Liver (tissue), 3 donors: ENCODE measurements around the gene SF1.

Experiments used
- ATF3 ChIP-seq: IDR thresholded peaks from 2 replicates; pipeline ENCODE4 v1.6.1; 2016; ENCODE audit warnings: antibody characterized with exemption
- CTCF ChIP-seq: fragments of 150-350 bp; IDR thresholded peaks from 2 replicates; pipeline ENCODE4 v1.5.1; 2017; ENCODE audit warnings: improper control_type of control experiment, low read depth, low read length; ENCODE audit not compliant: missing input control
- EGR1 ChIP-seq, 2 donors: IDR thresholded peaks; 2 replicates each; pipeline ENCODE4 v1.6.1; 2016 to 2018; ENCODE audit warnings: antibody characterized with exemption in 2 of 2, low read depth in 2 of 2
- FOXA2 ChIP-seq: IDR thresholded peaks from 2 replicates; pipeline ENCODE4 v1.6.1; 2016; ENCODE audit warnings: antibody characterized with exemption
- JUND ChIP-seq, 2 donors: IDR thresholded peaks; 2 replicates each; pipeline ENCODE4 v1.6.1; 2016; ENCODE audit warnings: antibody characterized with exemption in 2 of 2
- MAX ChIP-seq: IDR thresholded peaks from 2 replicates; pipeline ENCODE4 v1.6.1; 2016; ENCODE audit warnings: antibody characterized with exemption
- RAD21 ChIP-seq, 2 donors: IDR thresholded peaks; 2 replicates each; pipeline ENCODE4 v1.6.1; 2016; ENCODE audit warnings: antibody characterized with exemption in 2 of 2, mild to moderate bottlenecking in 2 of 2
- REST ChIP-seq: IDR thresholded peaks from 2 replicates; pipeline ENCODE4 v1.6.1; 2016; ENCODE audit warnings: antibody characterized with exemption, mild to moderate bottlenecking
- RXRA ChIP-seq, 2 donors: IDR thresholded peaks; 2 replicates each; pipeline ENCODE4 v1.6.1; 2017 to 2018; ENCODE audit warnings: antibody characterized with exemption in 2 of 2, mild to moderate bottlenecking in 1 of 2
- TAF1 ChIP-seq: conservative IDR thresholded peaks from 2 replicates; pipeline ENCODE4 v1.6.1; 2016; ENCODE audit warnings: antibody characterized with exemption, mild to moderate bottlenecking
- YY1 ChIP-seq: IDR thresholded peaks from 2 replicates; pipeline ENCODE4 v1.6.1; 2016; ENCODE audit warnings: antibody characterized with exemption, mild to moderate bottlenecking
- donor health status: healthy.
- donor health status: healthy.

- peak; percentile 85 for TF ChIP-seq CTCF
- TF ChIP-seq MAX: no peak
- no peak for TF ChIP-seq EGR1 (IDR thresholded peaks at IDR 0.05; ENCODE audit: low read depth in 2 of 2)
- no peak for TF ChIP-seq JUND (IDR thresholded peaks at IDR 0.05)
- peak; percentile 20 for TF ChIP-seq REST
- no peak for TF ChIP-seq ATF3
- TF ChIP-seq YY1: no peak
- TF ChIP-seq RXRA (IDR thresholded peaks at IDR 0.05): no peak
- no peak for TF ChIP-seq FOXA2
- no peak for TF ChIP-seq TAF1
- TF ChIP-seq RAD21 (IDR thresholded peaks at IDR 0.05): peak; percentile 69 to 75
Measured at GRCh38 chr11:64742889-64743590, 35.3 kb downstream of the SF1 start.
